Liver (tissue), 9 donors: ENCODE data around the gene KPNA4. TPM values are rescaled to one million over a fixed set of nuclear protein-coding genes. Genes with fewer than 3 reads are reported as not detected.

ENCODE experiments used
- DNase-seq: peaks from one replicate; pipeline ENCODE4 v3.0.0-alpha.2; 2017; ENCODE audit warnings: low spot score
- H3K27ac ChIP-seq, 2 donors: one replicate each; pipeline ENCODE4 v1.7.0; 2013; ENCODE audit warnings: inconsistent platforms in 2 of 2, low read length in 2 of 2, control low read depth in 1 of 2, low read depth in 1 of 2, mild to moderate bottlenecking in 1 of 2
- H3K27me3 ChIP-seq, 4 donors: one replicate each; pipeline versions ENCODE4 v1.6.1 to v1.7.0; 2013; ENCODE audit warnings: low read length in 3 of 4, inconsistent platforms in 1 of 4, mild to moderate bottlenecking in 1 of 4, moderate library complexity in 1 of 4; ENCODE audit not compliant: control insufficient read depth in 4 of 4, insufficient read depth in 4 of 4
- H3K36me3 ChIP-seq, 4 donors: one replicate each; pipeline versions ENCODE4 v1.6.1 to v1.7.0; 2013; ENCODE audit warnings: low read length in 3 of 4, mild to moderate bottlenecking in 3 of 4, low read depth in 1 of 4, moderate library complexity in 1 of 4; ENCODE audit not compliant: control insufficient read depth in 4 of 4, insufficient read depth in 3 of 4
- H3K4me1 ChIP-seq, 4 donors: one replicate each; pipeline versions ENCODE4 v1.6.1 to v1.7.0; 2013; ENCODE audit warnings: low read length in 3 of 4, mild to moderate bottlenecking in 3 of 4, moderate library complexity in 1 of 4; ENCODE audit not compliant: control insufficient read depth in 4 of 4, insufficient read depth in 4 of 4
- H3K4me3 ChIP-seq, 3 donors: one replicate each; pipeline versions ENCODE4 v1.6.1 to v1.7.0; 2013; ENCODE audit warnings: low read length in 3 of 3, control low read depth in 1 of 3, low read depth in 1 of 3, mild to moderate bottlenecking in 1 of 3
- H3K9ac ChIP-seq, 2 donors: one replicate each; pipeline ENCODE4 v1.7.0; 2013; ENCODE audit warnings: low read length in 2 of 2, mild to moderate bottlenecking in 2 of 2, moderate library complexity in 2 of 2, control low read depth in 1 of 2, low read depth in 1 of 2
- H3K9me3 ChIP-seq, 4 donors: one replicate each; pipeline versions ENCODE4 v1.6.1 to v1.7.0; 2013; ENCODE audit warnings: low read length in 3 of 4; ENCODE audit not compliant: control insufficient read depth in 4 of 4
- ATF3 ChIP-seq: IDR thresholded peaks from 2 replicates; pipeline ENCODE4 v1.6.1; 2016; ENCODE audit warnings: antibody characterized with exemption
- EGR1 ChIP-seq, 2 donors: IDR thresholded peaks; 2 replicates each; pipeline ENCODE4 v1.6.1; 2016 to 2018; ENCODE audit warnings: antibody characterized with exemption in 2 of 2, low read depth in 2 of 2
- FOXA1 ChIP-seq: IDR thresholded peaks from 2 replicates; pipeline ENCODE4 v1.6.1; 2016; ENCODE audit warnings: antibody characterized with exemption
- FOXA2 ChIP-seq: IDR thresholded peaks from 2 replicates; pipeline ENCODE4 v1.6.1; 2016; ENCODE audit warnings: antibody characterized with exemption
- HNF4G ChIP-seq: IDR thresholded peaks from 2 replicates; pipeline ENCODE4 v1.6.1; 2016; ENCODE audit warnings: antibody characterized with exemption
- NR2F2 ChIP-seq: IDR thresholded peaks from 2 replicates; pipeline ENCODE4 v1.6.1; 2016; ENCODE audit warnings: antibody characterized with exemption
- RAD21 ChIP-seq, 2 donors: IDR thresholded peaks; 2 replicates each; pipeline ENCODE4 v1.6.1; 2016; ENCODE audit warnings: antibody characterized with exemption in 2 of 2, mild to moderate bottlenecking in 2 of 2
- RXRA ChIP-seq, 2 donors: IDR thresholded peaks; 2 replicates each; pipeline ENCODE4 v1.6.1; 2017 to 2018; ENCODE audit warnings: antibody characterized with exemption in 2 of 2, mild to moderate bottlenecking in 1 of 2
- SP1 ChIP-seq: IDR thresholded peaks from 2 replicates; pipeline ENCODE4 v1.6.1; 2018; ENCODE audit warnings: antibody characterized with exemption, mild to moderate bottlenecking
- ZBTB33 ChIP-seq: IDR thresholded peaks from 2 replicates; pipeline ENCODE4 v1.6.1; 2016; ENCODE audit warnings: antibody characterized with exemption
- WGBS: extraction: QIAGEN DNeasy Blood & Tissue Kit; methylation state at CpG from one replicate; pipeline ENCODE4 v1.1.7; 2013; 5-methylcytosine and 5-hydroxymethylcytosine counted together
- polyA plus RNA-seq, 2 donors: library from polyadenylated mRNA; stranded (reverse) in 1 of 2; unstranded in 1 of 2; fragments of 200-250 nt in 1 of 2; fragments of >200 nt in 1 of 2; fragmentation: Nextera tagmentation in 1 of 2; extraction: Ambion mirVana in 1 of 2; gene quantifications; one replicate each; pipeline versions ENCODE4 v1.2.1 to v1.2.3, GENCODE V29; 2013 to 2015
- total RNA-seq, 2 donors: library from RNA; depleted of rRNA; stranded (reverse); fragments of >200 nt; gene quantifications; one replicate each; pipeline ENCODE4 v1.2.3, GENCODE V29; 2014
- donor health status: healthy.
- donor health status: healthy.
- donor health status: healthy.
- donor health status: healthy.
- donor health status: healthy.

The KPNA4 gene
- total and polyA plus RNA-seq, 4 donors, result 6.1 to 14.1 (median 10.3) TPM

- Histone ChIP-seq H3K4me1 (peaks cover 0 to 6% (median 2%) of the 10 kb centered on the region in 4 donors), H3K27ac (no peak overlapping the region), H3K4me3 (no peak overlapping the region), H3K36me3 (no peaks in the 10 kb centered on the region), H3K9ac (no peak overlapping the region), H3K9me3 (peaks cover 0 to 2% (median 0%) of the 10 kb centered on the region in 4 donors), H3K27me3 (no peaks in the 10 kb centered on the region)
- TF ChIP-seq RAD21 (IDR thresholded peaks at IDR 0.05) (peak in 1 of 2 donors; percentile 15), FOXA2 (peak; percentile 8), SP1 (no peak)
- DNase-seq, result no peak
Measured at GRCh38 chr3:160588023-160588422, 22.7 kb upstream of the KPNA4 start.

DNA sequence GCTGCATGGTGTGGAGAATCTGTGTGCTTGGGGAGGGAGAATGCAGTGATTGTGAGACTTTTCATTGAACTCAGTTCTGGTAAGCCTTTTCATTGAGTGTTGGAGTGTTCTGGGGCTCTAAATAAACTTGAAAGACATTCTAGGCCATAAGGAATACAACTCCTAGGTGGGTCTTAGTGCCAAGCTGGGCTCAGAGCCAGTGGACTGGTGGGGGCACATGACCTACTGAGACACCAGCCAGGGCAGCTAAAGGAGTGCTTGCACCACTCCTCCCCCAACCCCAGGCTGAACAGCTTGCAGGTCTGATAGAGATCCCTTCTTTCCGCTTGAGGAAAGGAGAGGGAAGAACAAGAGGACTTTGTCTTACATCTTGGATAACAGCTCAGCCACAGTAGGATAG, 21.7 kb upstream of the KPNA4 start:
- DNase-seq, result no peak
- Histone ChIP-seq H3K4me3 (no peak overlapping the region), H3K9me3 (peaks cover 0 to 2% (median 0%) of the 10 kb centered on the region in 4 donors), H3K27me3 (no peaks in the 10 kb centered on the region), H3K4me1 (peaks cover 0 to 6% (median 2%) of the 10 kb centered on the region in 4 donors), H3K36me3 (no peaks in the 10 kb centered on the region), H3K9ac (no peak overlapping the region), H3K27ac (no peak overlapping the region)
- no peak for TF ChIP-seq RXRA (IDR thresholded peaks at IDR 0.05)
- TF ChIP-seq FOXA1, result no peak
- WGBS, result 96% methylated on average over 1 of the region's 1 CpG

- Histone ChIP-seq H3K36me3 (no peaks in the 10 kb centered on the region), H3K9me3 (peaks cover 0 to 2% (median 0%) of the 10 kb centered on the region in 4 donors), H3K27me3 (no peaks in the 10 kb centered on the region), H3K27ac (no peak overlapping the region), H3K4me1 (peaks cover 0 to 6% (median 2%) of the 10 kb centered on the region in 4 donors), H3K9ac (no peak overlapping the region), H3K4me3 (no peak overlapping the region)
- no peak for DNase-seq
- no peak for TF ChIP-seq SP1
- WGBS, result 92% methylated on average over 3 of the region's 3 CpGs
Measured at GRCh38 chr3:160586679-160587078, 21.3 kb upstream of the KPNA4 start.

- H3K4me3 ChIP-seq, result no peak overlapping the region
- no peaks in the 10 kb centered on the region for H3K27me3 ChIP-seq
- TF ChIP-seq HNF4G (no peak), SP1 (no peak), NR2F2 (no peak), EGR1 (IDR thresholded peaks at IDR 0.05; ENCODE audit: low read depth in 2 of 2) (no peak), FOXA2 (no peak), FOXA1 (no peak), ATF3 (no peak)
- H3K36me3 ChIP-seq, result no peaks in the 10 kb centered on the region
- peaks cover 0 to 6% (median 2%) of the 10 kb centered on the region in 4 donors for H3K4me1 ChIP-seq
- H3K27ac ChIP-seq, result no peak overlapping the region
- no peak overlapping the region for H3K9ac ChIP-seq
- peaks cover 0 to 2% (median 0%) of the 10 kb centered on the region in 4 donors for H3K9me3 ChIP-seq
- DNase-seq, result no peak
Measured at GRCh38 chr3:160583451-160583850, 18.1 kb upstream of the KPNA4 start.

- Histone ChIP-seq H3K4me1 (peaks cover 0 to 4% (median 3%) of the 10 kb centered on the region in 4 donors), H3K4me3 (no peak overlapping the region), H3K27ac (no peak overlapping the region), H3K9me3 (peaks cover 0 to 2% (median 0%) of the 10 kb centered on the region in 4 donors), H3K36me3 (no peaks in the 10 kb centered on the region), H3K9ac (no peak overlapping the region), H3K27me3 (no peaks in the 10 kb centered on the region)
- TF ChIP-seq ZBTB33 (no peak), HNF4G (peak; percentile 9)
- DNase-seq, result no peak
- 94% methylated on average over 2 of the region's 2 CpGs for WGBS
Measured at GRCh38 chr3:160580938-160581337, 15.6 kb upstream of the KPNA4 start.
